ENCODE results near the gene BAK1. TPM values are rescaled to one million over a fixed set of nuclear protein-coding genes. Genes with fewer than 3 reads are reported as not detected.
"Not testable (repeated sequence)": the region's sequence is repeated elsewhere in the genome, so short reads cannot be mapped to it uniquely, and the experiment has no call there.

Gene BAK1
- polyA plus RNA-seq, 1 experiment, result 24.5 TPM

- H3K4me3 ChIP-seq (ENCODE audit: low read depth, low read length), result no peak overlapping the region
- POLR2A ChIA-PET, result no interaction called here
- TF ChIP-seq CTCF (IDR thresholded peaks at IDR 0.05; ENCODE audit: insufficient read depth, low read depth, low read length), result no peak
- H3K36me3 ChIP-seq (ENCODE audit: control insufficient read depth, insufficient read depth, low read length), result peaks cover 2% of the 10 kb centered on the region; the same call in 1 of the 2 replicates
- H3K27me3 ChIP-seq (ENCODE audit: control insufficient read depth, insufficient read depth, low read length), result no peaks in the 10 kb centered on the region
- no peak for DNase-seq (ENCODE audit: low read depth)
- CTCF ChIA-PET, result interaction anchor here (0.8 to 1.3 kb wide), 2 partner anchors 11 to 16 kb away, joined by 3 read pairs; partner anchors contain the start of gene BAK1
Measured at GRCh38 chr6:33568826-33569570, 11.1 kb downstream of the BAK1 start.

- CTCF ChIA-PET, result interaction anchor here (1.3 kb wide), 1 partner anchor 12 kb away, joined by 3 read pairs; the partner anchor contains the start of gene BAK1
- H3K27me3 ChIP-seq (ENCODE audit: control insufficient read depth, insufficient read depth, low read length), result no peaks in the 10 kb centered on the region
- H3K4me3 ChIP-seq (ENCODE audit: low read depth, low read length), result no peak overlapping the region
- DNase-seq (ENCODE audit: low read depth), result no peak
- POLR2A ChIA-PET, result no interaction called here
- TF ChIP-seq CTCF (IDR thresholded peaks at IDR 0.05; ENCODE audit: insufficient read depth, low read depth, low read length), result no peak
- H3K36me3 ChIP-seq (ENCODE audit: control insufficient read depth, insufficient read depth, low read length), result no peaks in the 10 kb centered on the region
Measured at GRCh38 chr6:33567836-33568235, 12.2 kb downstream of the BAK1 start.

- ChIA-PET POLR2A (no interaction called here), CTCF (no interaction called here)
- Histone ChIP-seq H3K36me3 (ENCODE audit: control insufficient read depth, insufficient read depth, low read length) (no peaks in the 10 kb centered on the region), H3K4me3 (ENCODE audit: low read depth, low read length) (no peak overlapping the region), H3K27me3 (ENCODE audit: control insufficient read depth, insufficient read depth, low read length) (no peaks in the 10 kb centered on the region)
- peak; percentile 36 for DNase-seq (ENCODE audit: low read depth)
- TF ChIP-seq CTCF (IDR thresholded peaks at IDR 0.05; ENCODE audit: insufficient read depth, low read depth, low read length), result no peak
Measured at GRCh38 chr6:33566182-33567084, 13.6 kb downstream of the BAK1 start.

- no peaks in the 10 kb centered on the region for H3K27me3 ChIP-seq (ENCODE audit: control insufficient read depth, insufficient read depth, low read length)
- H3K4me3 ChIP-seq (ENCODE audit: low read depth, low read length), result no peak overlapping the region
- TF ChIP-seq CTCF (IDR thresholded peaks at IDR 0.05; ENCODE audit: insufficient read depth, low read depth, low read length), result no peak
- ChIA-PET CTCF (no interaction called here), POLR2A (no interaction called here)
- H3K36me3 ChIP-seq (ENCODE audit: control insufficient read depth, insufficient read depth, low read length), result no peaks in the 10 kb centered on the region
- no peak for DNase-seq (ENCODE audit: low read depth)
Measured at GRCh38 chr6:33558801-33559200, 21.3 kb downstream of the BAK1 start.

GRCh38 chr6:33557376-33557775 is 22.7 kb downstream of the BAK1 start:
- ChIA-PET CTCF (no interaction called here), POLR2A (no interaction called here)
- Histone ChIP-seq H3K36me3 (ENCODE audit: control insufficient read depth, insufficient read depth, low read length) (no peaks in the 10 kb centered on the region), H3K4me3 (ENCODE audit: low read depth, low read length) (no peak overlapping the region), H3K27me3 (ENCODE audit: control insufficient read depth, insufficient read depth, low read length) (no peaks in the 10 kb centered on the region)
- no peak for TF ChIP-seq CTCF (IDR thresholded peaks at IDR 0.05; ENCODE audit: insufficient read depth, low read depth, low read length)
- DNase-seq (ENCODE audit: low read depth), result no peak

- POLR2A ChIA-PET, result interaction anchor here (0.6 kb wide), 1 partner anchor 22 kb away, joined by 3 read pairs; no protein-coding TSS in a partner anchor
- DNase-seq (ENCODE audit: low read depth); H3K4me3 ChIP-seq (ENCODE audit: low read depth, low read length); CTCF ChIA-PET; H3K36me3 ChIP-seq (ENCODE audit: control insufficient read depth, insufficient read depth, low read length); H3K27me3 ChIP-seq (ENCODE audit: control insufficient read depth, insufficient read depth, low read length): not testable (repeated sequence)
Measured at GRCh38 chr6:33552883-33553282, 27.2 kb downstream of the BAK1 start.

Measured in BJ (cell line).